ENCODE measurements around the gene NPFFR1. TPM values are rescaled to one million over a fixed set of nuclear protein-coding genes. Genes with fewer than 3 reads are reported as not detected.

Gene NPFFR1
- total RNA-seq, 4 donors from 2014 or later, result 0.03 TPM; not detected in 3

- Histone ChIP-seq H3K9me3 (no peaks in the 10 kb centered on the region), H3K27me3 (no peaks in the 10 kb centered on the region), H3K27ac (peak overlapping the region; percentile 77 to 83 (median 80)), H3K4me3 (no peak overlapping the region), H3K4me1 (peaks cover 52 to 66% of the 10 kb centered on the region in 2 donors), H3K36me3 (no peaks in the 10 kb centered on the region)
- DNase-seq (no peak), ATAC-seq (no peak)
- in situ Hi-C loops (cut with MboI; ENCODE audit: low sequenced_read_pairs in 4 of 4), result no loop called here
- TF ChIP-seq CTCF (IDR thresholded peaks at IDR 0.05 in 4 of 5, conservative IDR thresholded peaks at IDR 0.05 in 1 of 5) (no peak), POLR2A (IDR thresholded peaks at IDR 0.05) (no peak)
- intact Hi-C loops (cut with DNase I; ENCODE audit: low total_unique reads), result no loop called here
These were observed 46.9 kb upstream of the NPFFR1 start for GRCh38 chr10:70330671-70331070.

- no peaks in the 10 kb centered on the region for H3K36me3 ChIP-seq
- in situ Hi-C loops (cut with MboI; ENCODE audit: low sequenced_read_pairs in 4 of 4), result no loop called here
- peak overlapping the region; percentile 67 to 81 (median 78) for H3K27ac ChIP-seq
- H3K4me1 ChIP-seq, result peaks cover 56 to 67% of the 10 kb centered on the region in 2 donors
- no peaks in the 10 kb centered on the region for H3K9me3 ChIP-seq
- ATAC-seq (peak; percentile 29 to 67), DNase-seq (peak in 1 of 2 donors; percentile 44)
- TF ChIP-seq POLR2A (IDR thresholded peaks at IDR 0.05), result no peak
- no peak for TF ChIP-seq CTCF (IDR thresholded peaks at IDR 0.05 in 4 of 5, conservative IDR thresholded peaks at IDR 0.05 in 1 of 5)
- intact Hi-C loops (cut with DNase I; ENCODE audit: low total_unique reads), result no loop called here
- H3K4me3 ChIP-seq, result no peak overlapping the region
- no peaks in the 10 kb centered on the region for H3K27me3 ChIP-seq
These were observed 45.2 kb upstream of the NPFFR1 start for GRCh38 chr10:70328967-70329366.

- Histone ChIP-seq H3K4me3 (no peak overlapping the region), H3K9me3 (no peaks in the 10 kb centered on the region), H3K27me3 (no peaks in the 10 kb centered on the region), H3K4me1 (peaks cover 53 to 68% of the 10 kb centered on the region in 2 donors), H3K36me3 (no peaks in the 10 kb centered on the region), H3K27ac (peak overlapping the region; percentile 33 to 78 (median 78))
- no peak for DNase-seq
- no peak for ATAC-seq
- TF ChIP-seq CTCF (IDR thresholded peaks at IDR 0.05 in 4 of 5, conservative IDR thresholded peaks at IDR 0.05 in 1 of 5) (no peak), POLR2A (IDR thresholded peaks at IDR 0.05) (no peak)
- intact Hi-C loops (cut with DNase I; ENCODE audit: low total_unique reads) (no loop called here), in situ Hi-C loops (cut with MboI; ENCODE audit: low sequenced_read_pairs in 4 of 4) (no loop called here)
These were observed 44.2 kb upstream of the NPFFR1 start for GRCh38 chr10:70328018-70328417.

- H3K4me1 ChIP-seq, result peaks cover 33 to 59% of the 10 kb centered on the region in 2 donors
- no peaks in the 10 kb centered on the region for H3K9me3 ChIP-seq
- H3K27me3 ChIP-seq, result no peaks in the 10 kb centered on the region
- in situ Hi-C loops (cut with MboI; ENCODE audit: low sequenced_read_pairs in 4 of 4), result no loop called here
- intact Hi-C loops (cut with DNase I; ENCODE audit: low total_unique reads), result loop anchor here (1.0 to 5.0 kb wide), 4 partner anchors 18 to 37 kb away; no protein-coding TSS in a partner anchor
- TF ChIP-seq CTCF (IDR thresholded peaks at IDR 0.05 in 4 of 5, conservative IDR thresholded peaks at IDR 0.05 in 1 of 5), result no peak
- TF ChIP-seq POLR2A (IDR thresholded peaks at IDR 0.05), result no peak
- ATAC-seq, result peak; percentile 10 to 15
- no peak overlapping the region for H3K4me3 ChIP-seq
- H3K36me3 ChIP-seq, result no peaks in the 10 kb centered on the region
- peak in 1 of 2 donors; percentile 19 for DNase-seq
- peak overlapping the region; percentile 68 to 79 (median 75) for H3K27ac ChIP-seq
These were observed 41.4 kb upstream of the NPFFR1 start for GRCh38 chr10:70324951-70325781.
